ENCODE results near the gene RSBN1L.

Gene RSBN1L

DNA sequence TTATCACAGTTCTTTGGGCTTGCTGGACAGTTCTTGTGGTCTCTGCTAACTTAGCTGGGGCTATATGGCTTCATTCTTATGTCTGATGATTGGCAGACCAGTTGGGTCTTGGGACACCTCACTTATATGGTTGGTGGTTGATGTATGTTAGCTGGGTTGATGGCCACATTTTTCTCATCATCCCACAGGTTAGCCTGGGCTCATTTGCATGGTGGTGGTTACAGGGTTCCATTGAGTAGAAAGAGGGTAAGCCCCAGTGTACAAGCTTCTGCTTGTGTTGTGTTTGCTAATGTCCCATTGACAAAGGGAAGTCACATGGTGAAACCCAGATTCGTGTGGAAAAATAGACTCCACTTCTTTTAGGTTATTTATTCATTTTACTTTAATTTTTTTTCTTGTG lies 61.3 kb downstream of the RSBN1L start:
- no peaks in the 10 kb centered on the region for H3K27me3 ChIP-seq (ENCODE audit: insufficient read depth, low read length)
- no peak overlapping the region for H3K27ac ChIP-seq (ENCODE audit: low read length)
- H3K9ac ChIP-seq (ENCODE audit: low read depth, low read length): no peak overlapping the region
- H3K36me3 ChIP-seq (ENCODE audit: insufficient read depth, low read depth, low read length): no peaks in the 10 kb centered on the region
- H3K4me1 ChIP-seq (ENCODE audit: insufficient read depth, low read length): no peaks in the 10 kb centered on the region
- H3K9me3 ChIP-seq (ENCODE audit: insufficient read depth, low read depth, low read length): no peaks in the 10 kb centered on the region
- no peak overlapping the region for H3K4me3 ChIP-seq (ENCODE audit: low read length)

DNA sequence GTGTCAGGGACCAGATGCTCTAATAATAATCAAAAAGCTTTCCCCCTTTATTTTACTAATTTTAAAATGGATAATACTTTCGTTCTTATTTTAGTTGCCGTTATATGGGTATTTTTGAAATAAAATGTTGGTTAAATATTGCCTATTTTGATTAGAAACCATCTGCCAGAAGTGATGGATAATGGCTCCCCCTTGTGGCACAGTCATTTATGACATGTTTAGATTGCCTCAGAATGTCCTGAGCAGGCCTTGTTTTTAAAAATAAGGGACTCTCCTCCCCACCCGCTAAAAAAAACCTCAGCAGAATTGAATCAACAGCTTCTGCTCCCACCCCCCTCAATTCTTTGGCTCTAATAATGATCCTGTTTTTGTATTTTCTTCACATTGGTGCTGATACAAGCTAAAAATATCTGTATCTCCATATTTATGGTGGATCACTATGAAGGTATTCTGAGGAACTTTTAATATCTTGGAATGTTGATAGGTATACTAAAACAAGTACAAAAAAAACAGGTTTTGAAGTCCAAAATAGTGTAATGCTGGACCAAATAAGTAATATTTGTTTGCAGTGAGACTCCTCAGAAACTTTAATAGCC lies 63.1 kb downstream of the RSBN1L start:
- H3K27me3 ChIP-seq (ENCODE audit: insufficient read depth, low read length): no peaks in the 10 kb centered on the region
- no peaks in the 10 kb centered on the region for H3K9me3 ChIP-seq (ENCODE audit: insufficient read depth, low read depth, low read length)
- H3K4me1 ChIP-seq (ENCODE audit: insufficient read depth, low read length): no peaks in the 10 kb centered on the region
- no peaks in the 10 kb centered on the region for H3K36me3 ChIP-seq (ENCODE audit: insufficient read depth, low read depth, low read length)
- H3K4me3 ChIP-seq (ENCODE audit: low read length): no peak overlapping the region
- no peak overlapping the region for H3K9ac ChIP-seq (ENCODE audit: low read depth, low read length)
- H3K27ac ChIP-seq (ENCODE audit: low read length): no peak overlapping the region

DNA sequence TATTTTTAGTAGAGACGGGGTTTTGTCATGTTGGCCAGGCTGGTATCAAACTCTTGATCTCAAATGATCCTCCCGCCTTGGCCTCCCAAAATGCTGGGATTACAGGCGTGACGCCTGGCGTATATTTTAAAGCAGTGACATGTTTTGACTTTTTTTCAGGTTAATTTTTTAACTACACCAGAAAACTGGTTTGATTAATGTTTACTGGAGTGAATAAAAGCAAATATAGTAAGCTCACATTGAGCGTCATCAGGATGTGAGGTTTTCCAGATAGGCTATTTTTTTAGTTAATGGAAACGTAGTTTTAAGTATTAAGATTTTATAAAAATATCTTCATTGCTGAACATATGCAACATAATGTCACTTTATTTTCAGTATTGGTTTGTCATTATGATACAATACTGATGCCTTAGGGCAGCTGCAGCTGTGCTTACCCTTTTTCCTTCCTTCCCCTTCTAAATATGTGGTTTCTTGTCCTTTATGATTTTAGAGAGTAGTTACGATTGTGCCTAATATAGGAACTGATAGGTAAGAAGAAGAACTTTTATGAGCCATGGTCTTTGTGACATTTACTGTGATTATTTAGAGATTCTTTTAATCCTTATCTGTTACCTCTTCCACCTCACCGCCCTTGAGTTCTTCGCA lies 64.7 kb downstream of the RSBN1L start:
- Histone ChIP-seq H3K9ac (ENCODE audit: low read depth, low read length) (no peak overlapping the region), H3K27ac (ENCODE audit: low read length) (no peak overlapping the region), H3K4me1 (ENCODE audit: insufficient read depth, low read length) (no peaks in the 10 kb centered on the region; the same call in 1 of the 2 replicates), H3K36me3 (ENCODE audit: insufficient read depth, low read depth, low read length) (no peaks in the 10 kb centered on the region), H3K9me3 (ENCODE audit: insufficient read depth, low read depth, low read length) (no peaks in the 10 kb centered on the region), H3K4me3 (ENCODE audit: low read length) (no peak overlapping the region), H3K27me3 (ENCODE audit: insufficient read depth, low read length) (no peaks in the 10 kb centered on the region)

DNA sequence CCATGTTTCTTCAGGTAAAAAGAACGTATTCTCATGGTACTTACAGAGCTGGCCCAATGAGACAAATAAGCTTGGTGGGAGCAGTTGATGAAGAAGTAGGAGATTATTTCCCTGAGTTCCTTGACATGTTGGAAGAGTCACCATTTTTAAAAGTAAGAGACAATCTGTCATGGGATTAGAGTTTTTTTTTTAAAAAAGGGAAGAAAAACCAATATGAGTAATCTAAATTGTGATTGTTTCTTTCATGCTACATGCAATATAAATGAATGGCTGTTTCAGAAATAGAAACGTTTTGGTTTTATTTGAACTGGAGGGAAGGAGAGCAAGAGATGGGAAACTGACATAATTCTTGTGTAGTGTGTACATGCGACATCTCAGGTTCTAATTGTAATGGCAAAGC lies 69.2 kb downstream of the RSBN1L start:
- Histone ChIP-seq H3K27ac (ENCODE audit: low read length) (no peak overlapping the region), H3K27me3 (ENCODE audit: insufficient read depth, low read length) (no peaks in the 10 kb centered on the region), H3K4me3 (ENCODE audit: low read length) (no peak overlapping the region), H3K9ac (ENCODE audit: low read depth, low read length) (no peak overlapping the region), H3K4me1 (ENCODE audit: insufficient read depth, low read length) (no peaks in the 10 kb centered on the region; the same call in 1 of the 2 replicates), H3K9me3 (ENCODE audit: insufficient read depth, low read depth, low read length) (no peaks in the 10 kb centered on the region), H3K36me3 (ENCODE audit: insufficient read depth, low read depth, low read length) (peaks cover 17% of the 10 kb centered on the region)

DNA sequence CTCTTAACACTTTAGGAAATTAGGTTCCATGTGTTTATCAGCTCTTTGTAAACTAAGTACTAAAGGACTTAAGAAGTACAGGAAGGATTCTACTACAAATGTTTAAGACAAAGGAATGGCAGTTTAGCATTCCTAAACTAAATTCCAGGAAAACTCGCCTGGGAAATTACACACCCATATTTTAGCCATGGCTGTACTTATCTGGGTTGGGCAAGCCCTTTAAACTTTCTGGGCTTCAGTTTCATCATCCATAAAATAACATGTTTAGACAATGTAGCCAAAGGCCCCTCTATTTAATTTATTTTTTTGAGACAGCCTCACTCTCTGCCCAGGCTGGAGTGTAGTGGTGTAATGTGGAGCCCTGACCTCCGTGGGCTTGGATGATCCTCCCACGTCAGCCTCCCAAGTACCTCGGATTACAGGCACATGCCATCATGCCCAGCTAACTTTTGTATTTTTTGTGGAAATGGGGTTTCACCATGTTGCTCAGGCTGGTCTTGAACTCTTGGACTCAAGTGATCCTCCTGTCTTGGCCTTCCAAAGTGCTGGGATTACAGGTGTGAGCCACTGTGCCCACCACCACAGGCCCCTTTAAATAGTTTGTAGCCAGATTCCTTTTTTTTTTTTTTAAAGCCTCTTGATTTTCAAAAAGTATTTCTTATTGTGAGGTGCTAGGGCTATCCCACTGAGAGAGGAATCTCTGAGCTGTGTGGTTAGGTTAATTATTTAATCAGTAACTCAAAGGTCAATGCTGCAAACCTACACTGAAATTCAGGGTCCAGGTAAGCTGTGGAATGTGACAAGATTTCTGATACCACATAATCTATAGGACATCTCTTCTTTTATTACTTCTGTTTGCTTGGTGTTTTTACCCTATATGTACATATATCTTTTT lies 69.9 kb downstream of the RSBN1L start:
- Histone ChIP-seq H3K4me3 (ENCODE audit: low read length) (no peak overlapping the region), H3K4me1 (ENCODE audit: insufficient read depth, low read length) (no peaks in the 10 kb centered on the region; the same call in 1 of the 2 replicates), H3K9ac (ENCODE audit: low read depth, low read length) (no peak overlapping the region), H3K27me3 (ENCODE audit: insufficient read depth, low read length) (no peaks in the 10 kb centered on the region), H3K9me3 (ENCODE audit: insufficient read depth, low read depth, low read length) (no peaks in the 10 kb centered on the region), H3K27ac (ENCODE audit: low read length) (no peak overlapping the region), H3K36me3 (ENCODE audit: insufficient read depth, low read depth, low read length) (peaks cover 17% of the 10 kb centered on the region)

DNA sequence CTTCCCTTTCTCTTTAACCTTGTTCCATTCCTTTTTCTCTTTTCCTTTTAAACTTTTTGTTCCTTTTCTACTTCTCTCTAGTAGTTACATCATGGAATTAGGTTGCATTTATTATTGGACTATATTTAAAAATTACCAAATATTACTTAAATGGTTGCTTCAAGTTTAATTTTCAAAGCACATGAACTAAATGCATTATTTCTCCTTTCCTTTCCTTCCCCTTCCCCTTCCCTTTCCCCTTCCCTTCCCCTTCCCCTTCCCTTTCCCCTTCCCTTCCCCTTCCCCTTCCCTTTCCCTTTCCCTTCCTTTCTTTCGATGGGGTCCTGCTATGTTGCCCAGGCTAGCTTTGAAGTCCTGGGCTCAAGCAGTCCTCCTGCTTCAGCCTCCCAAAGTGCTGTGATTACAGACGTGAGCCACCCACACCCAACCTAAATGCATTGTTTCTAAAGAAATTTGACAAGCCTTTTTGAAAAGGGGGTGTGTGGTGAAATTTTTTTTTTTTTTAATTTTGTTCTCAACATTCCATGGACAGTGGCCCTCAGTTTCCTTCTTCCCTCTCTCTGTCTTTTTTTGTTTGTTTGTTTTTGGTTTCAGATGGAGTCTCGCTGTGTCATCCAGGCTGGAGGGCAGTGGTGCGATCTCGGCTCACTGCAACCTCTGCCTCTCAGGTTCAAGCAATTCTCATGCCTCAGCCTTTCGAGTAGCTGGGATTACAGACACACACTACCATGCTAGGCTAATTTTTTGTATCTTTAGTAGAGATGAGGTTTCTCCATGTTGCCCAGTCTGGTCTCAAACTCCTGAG lies 70.7 kb downstream of the RSBN1L start:
- Histone ChIP-seq H3K27me3 (ENCODE audit: insufficient read depth, low read length) (no peaks in the 10 kb centered on the region), H3K9ac (ENCODE audit: low read depth, low read length) (no peak overlapping the region), H3K9me3 (ENCODE audit: insufficient read depth, low read depth, low read length) (no peaks in the 10 kb centered on the region), H3K4me3 (ENCODE audit: low read length) (no peak overlapping the region), H3K27ac (ENCODE audit: low read length) (no peak overlapping the region), H3K36me3 (ENCODE audit: insufficient read depth, low read depth, low read length) (peaks cover 20% of the 10 kb centered on the region), H3K4me1 (ENCODE audit: insufficient read depth, low read length) (no peaks in the 10 kb centered on the region; the same call in 1 of the 2 replicates)

DNA sequence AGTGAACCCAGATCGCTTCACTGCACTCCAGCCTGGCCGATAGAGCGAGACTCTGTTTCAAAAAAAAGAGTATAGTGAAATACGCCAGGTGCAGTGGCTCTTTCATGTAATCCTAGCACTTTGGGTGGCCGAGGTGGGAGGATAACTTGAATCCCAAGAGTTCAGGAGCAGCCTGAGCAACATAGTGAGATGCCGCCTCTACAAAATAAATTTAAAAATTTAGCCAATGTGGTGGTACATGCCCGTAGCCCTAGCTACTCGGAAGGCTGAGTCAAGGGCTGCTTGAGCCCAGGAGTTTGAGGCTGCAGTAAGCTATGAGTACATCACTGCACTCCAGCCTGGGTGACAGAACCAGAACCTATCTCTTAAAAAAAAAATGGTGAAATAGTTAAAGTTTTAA lies 74.1 kb downstream of the RSBN1L start:
- no peaks in the 10 kb centered on the region for H3K9me3 ChIP-seq (ENCODE audit: insufficient read depth, low read depth, low read length)
- H3K27me3 ChIP-seq (ENCODE audit: insufficient read depth, low read length): no peaks in the 10 kb centered on the region
- no peak overlapping the region for H3K9ac ChIP-seq (ENCODE audit: low read depth, low read length)
- H3K4me3 ChIP-seq (ENCODE audit: low read length): no peak overlapping the region
- peaks cover 46% of the 10 kb centered on the region for H3K36me3 ChIP-seq (ENCODE audit: insufficient read depth, low read depth, low read length)
- no peaks in the 10 kb centered on the region; the same call in 1 of the 2 replicates for H3K4me1 ChIP-seq (ENCODE audit: insufficient read depth, low read length)
- H3K27ac ChIP-seq (ENCODE audit: low read length): no peak overlapping the region

DNA sequence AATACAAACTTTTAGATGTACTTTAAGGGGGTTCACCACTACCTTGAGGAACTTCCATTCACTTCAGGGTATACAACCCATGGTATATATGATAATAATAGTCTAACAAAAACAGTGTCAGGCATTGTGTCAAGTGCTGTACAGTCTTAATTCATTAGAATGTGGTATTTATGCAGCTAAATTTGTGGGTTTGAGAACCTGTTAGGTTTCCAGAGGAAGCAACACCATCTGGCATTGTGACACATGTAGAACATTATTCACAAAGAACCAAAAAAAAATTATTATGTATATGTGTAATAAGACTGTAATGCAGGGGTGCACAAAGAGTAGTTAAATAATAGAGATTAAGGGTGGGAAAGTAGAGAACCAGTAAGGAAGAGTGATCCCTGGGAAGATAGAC lies 75.6 kb downstream of the RSBN1L start:
- no peak overlapping the region for H3K9ac ChIP-seq (ENCODE audit: low read depth, low read length)
- H3K36me3 ChIP-seq (ENCODE audit: insufficient read depth, low read depth, low read length): peaks cover 48% of the 10 kb centered on the region
- H3K4me3 ChIP-seq (ENCODE audit: low read length): no peak overlapping the region
- H3K27ac ChIP-seq (ENCODE audit: low read length): no peak overlapping the region
- no peaks in the 10 kb centered on the region for H3K4me1 ChIP-seq (ENCODE audit: insufficient read depth, low read length)
- no peaks in the 10 kb centered on the region for H3K9me3 ChIP-seq (ENCODE audit: insufficient read depth, low read depth, low read length)
- no peaks in the 10 kb centered on the region for H3K27me3 ChIP-seq (ENCODE audit: insufficient read depth, low read length)

DNA sequence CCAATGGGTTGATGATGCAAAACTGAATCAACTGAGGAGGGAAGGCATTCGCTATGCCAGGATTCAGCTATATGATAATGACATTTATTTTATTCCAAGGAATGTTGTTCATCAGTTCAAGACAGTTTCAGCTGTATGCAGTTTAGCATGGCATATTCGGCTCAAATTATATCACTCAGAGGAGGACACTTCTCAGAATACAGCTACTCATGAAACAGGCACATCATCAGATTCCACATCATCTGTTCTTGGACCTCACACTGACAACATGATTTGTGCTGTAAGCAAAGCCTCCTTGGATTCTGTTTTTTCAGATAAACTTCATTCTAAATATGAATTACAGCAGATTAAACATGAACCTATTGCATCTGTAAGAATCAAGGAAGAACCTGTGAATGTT lies 82.3 kb downstream of the RSBN1L start:
- H3K9ac ChIP-seq (ENCODE audit: low read depth, low read length): no peak overlapping the region
- peaks cover 62% of the 10 kb centered on the region for H3K36me3 ChIP-seq (ENCODE audit: insufficient read depth, low read depth, low read length)
- H3K27ac ChIP-seq (ENCODE audit: low read length): no peak overlapping the region

DNA sequence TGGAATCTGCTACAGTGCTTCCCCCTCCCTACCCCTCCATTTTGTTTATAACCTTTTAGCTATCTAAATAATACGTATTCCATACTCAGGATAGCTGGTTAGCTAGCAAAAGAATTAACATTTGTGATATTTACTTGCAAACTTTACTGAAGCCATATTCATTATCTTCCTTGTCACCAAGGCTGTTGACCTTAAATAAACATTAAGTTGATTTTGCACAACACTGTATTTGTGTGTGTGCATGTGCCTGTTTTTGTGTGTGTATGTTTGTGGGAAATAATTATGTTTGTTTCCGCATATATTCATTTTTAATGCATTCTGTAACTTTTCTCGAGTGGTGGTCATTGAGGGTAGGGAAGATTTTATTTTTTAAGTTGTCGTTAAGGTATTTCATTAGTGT lies 86.1 kb downstream of the RSBN1L start:
- Histone ChIP-seq H3K9ac (ENCODE audit: low read depth, low read length) (no peak overlapping the region), H3K36me3 (ENCODE audit: insufficient read depth, low read depth, low read length) (peaks cover 51% of the 10 kb centered on the region), H3K27ac (ENCODE audit: low read length) (no peak overlapping the region), H3K27me3 (ENCODE audit: insufficient read depth, low read length) (no peaks in the 10 kb centered on the region), H3K4me1 (ENCODE audit: insufficient read depth, low read length) (no peaks in the 10 kb centered on the region), H3K4me3 (ENCODE audit: low read length) (no peak overlapping the region), H3K9me3 (ENCODE audit: insufficient read depth, low read depth, low read length) (peaks cover 6% of the 10 kb centered on the region; the same call in 1 of the 2 replicates)

More for the DNA sequence above, 82.3 kb downstream of the RSBN1L start:
- no peak overlapping the region for H3K4me3 ChIP-seq (ENCODE audit: low read length)
- H3K9me3 ChIP-seq (ENCODE audit: insufficient read depth, low read depth, low read length): no peaks in the 10 kb centered on the region
- no peaks in the 10 kb centered on the region for H3K27me3 ChIP-seq (ENCODE audit: insufficient read depth, low read length)
- H3K4me1 ChIP-seq (ENCODE audit: insufficient read depth, low read length): no peaks in the 10 kb centered on the region

DNA sequence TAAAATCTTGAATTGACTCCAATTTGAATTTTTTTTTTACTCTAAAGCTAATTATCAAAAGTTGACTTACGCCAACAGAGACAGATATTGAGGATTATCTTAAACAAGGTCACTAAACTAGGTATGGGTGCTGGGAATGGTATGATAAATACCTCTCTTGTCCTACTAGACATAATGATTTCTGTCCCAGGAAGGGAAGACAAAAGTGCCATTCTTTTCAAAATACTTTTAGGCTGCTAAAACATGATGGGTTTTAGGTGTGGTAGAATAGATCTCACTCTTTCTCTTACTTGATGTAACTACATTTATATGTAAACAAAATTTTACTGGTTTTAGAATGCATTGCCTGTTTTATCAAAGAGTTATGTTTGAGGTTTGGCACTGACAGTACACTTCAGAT lies 86.9 kb downstream of the RSBN1L start:
- no peak overlapping the region for H3K9ac ChIP-seq (ENCODE audit: low read depth, low read length)
- no peak overlapping the region for H3K27ac ChIP-seq (ENCODE audit: low read length)
- no peak overlapping the region for H3K4me3 ChIP-seq (ENCODE audit: low read length)
- no peaks in the 10 kb centered on the region for H3K27me3 ChIP-seq (ENCODE audit: insufficient read depth, low read length)
- peaks cover 6% of the 10 kb centered on the region; the same call in 1 of the 2 replicates for H3K9me3 ChIP-seq (ENCODE audit: insufficient read depth, low read depth, low read length)
- peaks cover 47% of the 10 kb centered on the region for H3K36me3 ChIP-seq (ENCODE audit: insufficient read depth, low read depth, low read length)
- no peaks in the 10 kb centered on the region for H3K4me1 ChIP-seq (ENCODE audit: insufficient read depth, low read length)
